ENCODE results near the gene LUM. TPM values are rescaled to one million over a fixed set of nuclear protein-coding genes. Genes with fewer than 3 reads are reported as not detected.

LUM gene
- total and polyA plus RNA-seq, 2 of the 4 experiments (the other 2 are of a cell fraction) = 50.0 to 70.5 TPM

GRCh38 chr12:91154131-91154530 is 42.8 kb upstream of the LUM start:
- no TSS peak for BruUV-seq (replicated peaks)
- DNase-seq (no peak), ATAC-seq (ENCODE audit: low read depth) (no peak)
- Histone ChIP-seq H3K4me1 (ENCODE audit: control insufficient read depth, insufficient read depth, low read length) (no peaks in the 10 kb centered on the region), H2BK5ac (ENCODE audit: low read depth, low read length, poor library complexity, severe bottlenecking) (no peak overlapping the region), H3K79me1 (ENCODE audit: low read depth in 1 of 2, low read length in 2 of 2) (peaks cover 10 to 15% of the 10 kb centered on the region in 2 experiments), H2AK5ac (ENCODE audit: low read depth, low read length) (no peak overlapping the region), H3K9me3 (ENCODE audit: control insufficient read depth, insufficient read depth, low read length) (peaks cover 4% of the 10 kb centered on the region), H3K56ac (ENCODE audit: extremely low read depth, insufficient read depth, low read length) (no peak overlapping the region), H3K4me3 (ENCODE audit: insufficient read depth, low read depth, low read length) (no peak overlapping the region), H2AFZ (replicated peaks; ENCODE audit: low read length, poor library complexity) (no peak overlapping the region), H3K18ac (ENCODE audit: low read depth, low read length) (no peak overlapping the region), H3K36me3 (ENCODE audit: control insufficient read depth, insufficient read depth, low read length) (peaks cover 75% of the 10 kb centered on the region), H3K27me3 (ENCODE audit: control insufficient read depth, insufficient read depth, low read length) (no peaks in the 10 kb centered on the region), H3K23ac (ENCODE audit: low read depth, low read length) (no peak overlapping the region), H4K20me1 (ENCODE audit: insufficient read depth, low read length) (no peaks in the 10 kb centered on the region), H2BK15ac (ENCODE audit: low read depth, low read length) (no peak overlapping the region), H4K8ac (ENCODE audit: low read depth in 2 of 2, low read length in 2 of 2) (no peak overlapping the region), H2BK20ac (ENCODE audit: low read depth, low read length) (no peak overlapping the region), H3K9ac (ENCODE audit: low read depth, low read length) (no peak overlapping the region), H3K14ac (replicated peaks; ENCODE audit: low read depth, low read length) (no peak overlapping the region), H3K4me2 (ENCODE audit: low read depth, low read length) (no peak overlapping the region), H2AK9ac (replicated peaks; ENCODE audit: low read depth, low read length, poor library complexity) (no peak overlapping the region), H3K4ac (ENCODE audit: low read depth, low read length) (no peak overlapping the region), H3K9me1 (ENCODE audit: insufficient read depth, low read length) (0 out of 2 replicates have a peak, but pooled peaks cover 4% of the 10 kb centered on the region), H2BK120ac (ENCODE audit: low read depth, low read length) (no peak overlapping the region), H4K5ac (ENCODE audit: low read depth, low read length) (no peak overlapping the region), H4K91ac (ENCODE audit: insufficient read depth, low read depth, low read length) (no peak overlapping the region), H3K27ac (ENCODE audit: insufficient read depth, low read length) (no peak overlapping the region)
- TF ChIP-seq MAFK (IDR thresholded peaks at IDR 0.05; ENCODE audit: low read depth, low read length) = no peak
- no peak for TF ChIP-seq RCOR1 (IDR thresholded peaks at IDR 0.05; ENCODE audit: insufficient replicate concordance, low read length)
- no peak for TF ChIP-seq POLR2A (IDR thresholded peaks at IDR 0.05; ENCODE audit: low read depth, low read length)
- TF ChIP-seq ELK1 (IDR thresholded peaks at IDR 0.05; ENCODE audit: borderline replicate concordance, low read depth, low read length) = no peak
- no peak for TF ChIP-seq CHD1 (IDR thresholded peaks at IDR 0.05; ENCODE audit: low read depth, low read length)
- no peak for TF ChIP-seq BHLHE40 (IDR thresholded peaks at IDR 0.05; ENCODE audit: low read depth, low read length)
- no peak for TF ChIP-seq MXI1 (IDR thresholded peaks at IDR 0.05; ENCODE audit: borderline replicate concordance, low read depth, low read length)
- no peak for TF ChIP-seq RFX5 (IDR thresholded peaks at IDR 0.05; ENCODE audit: low read depth, low read length)
- no peak for TF ChIP-seq CTCF (conservative IDR thresholded peaks at IDR 0.05; ENCODE audit: low read depth, low read length)
- TF ChIP-seq FOS (IDR thresholded peaks at IDR 0.05; ENCODE audit: low read depth, low read length) = no peak
- TF ChIP-seq CEBPB (IDR thresholded peaks at IDR 0.05; ENCODE audit: low read depth, low read length) = no peak
- TF ChIP-seq RAD21 (IDR thresholded peaks at IDR 0.05; ENCODE audit: low read length) = no peak
- POLR2A ChIA-PET (ENCODE audit: unreplicated experiment) = no interaction called here
- intact Hi-C loops (cut with micrococcal nuclease) (no loop called here), in situ Hi-C loops (cut with MboI; ENCODE audit: low sequenced_read_pairs) (no loop called here), dilution Hi-C loops (cut with HindIII; ENCODE audit: low sequenced_read_pairs, unreplicated experiment) (no loop called here)
- CTCF ChIA-PET = interaction anchor here (0.6 kb wide), 1 partner anchor 35 kb away, joined by 3 read pairs; no protein-coding TSS in a partner anchor
- no CpG with 5 or more reads among the region's 3 CpGs for WGBS, 2 experiments (ENCODE audit: extremely low coverage in 2 of 2, insufficient read length in 1 of 2)
